ENCODE measurements around the gene ANKFN1.

ANKFN1 gene

DNA sequence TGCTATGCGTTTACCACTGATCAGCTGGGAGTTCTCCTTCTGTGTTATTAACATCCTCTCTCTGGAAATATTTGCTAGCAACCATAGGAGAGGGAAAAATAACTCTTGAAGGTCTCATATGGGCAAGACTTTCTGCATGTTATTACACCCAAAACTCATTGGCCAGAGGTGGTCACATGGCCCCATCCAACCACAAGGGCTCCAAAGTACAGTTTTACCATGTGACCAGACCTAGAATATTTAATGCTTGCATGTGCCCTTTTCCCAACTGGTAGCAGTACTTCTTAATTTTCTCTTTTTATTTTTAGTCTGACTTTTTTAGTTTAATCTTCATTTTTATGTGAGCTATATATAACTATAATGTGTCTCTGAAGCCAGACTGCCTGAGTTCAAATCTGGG lies 299.2 kb downstream of the ANKFN1 start:
- DNase-seq (ENCODE audit: insufficient read length, low spot score) = no peak
- FAIRE-seq = no peak
- no peak for TF ChIP-seq CTCF (IDR thresholded peaks at IDR 0.05; ENCODE audit: insufficient read depth, missing control alignments)

DNA sequence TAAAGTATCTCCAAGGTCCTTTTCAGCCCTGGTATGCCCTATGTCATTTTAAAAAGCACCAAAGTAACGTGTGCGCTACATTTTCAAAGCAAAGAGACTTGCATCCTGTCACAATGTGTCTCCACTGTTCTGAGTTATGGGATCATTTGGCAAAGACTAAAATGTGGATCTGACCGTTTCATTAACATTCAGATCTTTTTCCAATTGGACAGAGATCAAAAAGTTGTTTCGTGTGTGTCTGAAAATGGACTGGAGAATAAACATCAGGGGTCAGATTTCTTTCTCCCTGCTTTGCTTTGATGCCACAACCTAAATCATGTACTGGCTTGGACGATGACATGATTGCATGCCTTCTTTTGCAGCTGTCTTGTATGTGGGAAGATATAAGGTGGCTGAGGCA lies 304.2 kb downstream of the ANKFN1 start:
- DNase-seq (ENCODE audit: insufficient read length, low spot score) = no peak
- no peak for FAIRE-seq
- TF ChIP-seq CTCF (IDR thresholded peaks at IDR 0.05; ENCODE audit: insufficient read depth, missing control alignments) = no peak

DNA sequence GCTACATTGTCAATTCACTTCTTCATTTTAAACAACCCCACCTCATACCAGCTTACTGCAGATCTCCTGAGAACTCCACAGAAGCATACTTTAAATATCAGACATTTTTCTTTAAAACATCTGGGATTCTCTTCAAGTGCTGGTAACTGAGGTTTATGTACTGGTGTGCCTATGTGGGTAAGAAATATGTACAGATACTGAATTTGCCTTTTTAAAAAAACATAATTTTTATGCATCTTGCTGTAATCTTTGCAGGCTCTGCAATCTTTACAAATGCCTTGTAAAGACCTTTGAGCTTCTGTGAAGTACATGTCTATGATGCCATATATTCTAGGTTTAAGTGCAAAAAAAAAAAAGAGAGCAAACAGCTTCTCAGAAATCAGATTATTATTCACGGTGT lies 312.6 kb downstream of the ANKFN1 start:
- no peak for FAIRE-seq
- DNase-seq (ENCODE audit: insufficient read length, low spot score) = no peak
- no peak for TF ChIP-seq CTCF (IDR thresholded peaks at IDR 0.05; ENCODE audit: insufficient read depth, missing control alignments)

DNA sequence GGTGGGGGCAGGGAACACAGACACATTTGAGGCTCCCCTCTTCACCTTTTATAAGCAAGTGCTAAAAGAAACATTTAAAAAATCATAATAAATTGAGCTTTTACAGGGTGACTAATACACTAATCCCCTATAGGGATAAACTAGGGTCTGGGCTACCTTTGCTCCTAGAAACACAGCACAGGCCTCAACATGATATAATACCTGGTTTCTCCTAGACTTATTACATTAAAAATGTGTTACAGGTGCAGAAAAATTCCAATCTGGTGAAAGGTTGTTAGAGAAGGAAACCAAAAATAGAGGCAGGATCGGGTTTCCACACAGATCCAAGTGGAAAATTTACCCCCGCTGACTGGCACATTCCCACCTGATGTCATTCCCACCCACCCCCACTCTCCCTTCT lies 315.6 kb downstream of the ANKFN1 start:
- no peak for TF ChIP-seq CTCF (IDR thresholded peaks at IDR 0.05; ENCODE audit: insufficient read depth, missing control alignments)
- DNase-seq (ENCODE audit: insufficient read length, low spot score) (no peak), FAIRE-seq (no peak)

DNA sequence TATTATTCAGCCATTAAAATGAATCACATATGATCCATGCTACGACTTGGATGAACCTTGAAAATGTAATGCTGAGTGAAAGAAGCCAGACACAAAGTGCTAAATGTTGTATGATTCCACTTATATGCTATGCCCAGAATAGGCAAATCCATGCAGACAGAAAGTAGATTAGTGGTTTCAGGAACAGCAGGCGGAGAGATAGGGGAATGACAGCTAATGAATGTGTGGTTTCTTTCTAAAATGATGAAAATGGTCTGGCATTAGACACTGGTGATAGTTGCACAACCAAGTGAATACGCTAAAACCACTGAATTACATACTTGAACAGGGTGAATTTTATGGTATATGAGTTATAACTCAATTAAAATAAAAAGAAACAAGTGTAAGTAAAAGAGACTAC lies 318.4 kb downstream of the ANKFN1 start:
- FAIRE-seq (no peak), DNase-seq (ENCODE audit: insufficient read length, low spot score) (no peak)
- no peak for TF ChIP-seq CTCF (IDR thresholded peaks at IDR 0.05; ENCODE audit: insufficient read depth, missing control alignments)

GRCh38 chr17:56475116-56475515 lies 321.8 kb downstream of the ANKFN1 start:
- DNase-seq (ENCODE audit: insufficient read length, low spot score) = no peak
- FAIRE-seq = no peak
- no peak for TF ChIP-seq CTCF (IDR thresholded peaks at IDR 0.05; ENCODE audit: insufficient read depth, missing control alignments)

DNA sequence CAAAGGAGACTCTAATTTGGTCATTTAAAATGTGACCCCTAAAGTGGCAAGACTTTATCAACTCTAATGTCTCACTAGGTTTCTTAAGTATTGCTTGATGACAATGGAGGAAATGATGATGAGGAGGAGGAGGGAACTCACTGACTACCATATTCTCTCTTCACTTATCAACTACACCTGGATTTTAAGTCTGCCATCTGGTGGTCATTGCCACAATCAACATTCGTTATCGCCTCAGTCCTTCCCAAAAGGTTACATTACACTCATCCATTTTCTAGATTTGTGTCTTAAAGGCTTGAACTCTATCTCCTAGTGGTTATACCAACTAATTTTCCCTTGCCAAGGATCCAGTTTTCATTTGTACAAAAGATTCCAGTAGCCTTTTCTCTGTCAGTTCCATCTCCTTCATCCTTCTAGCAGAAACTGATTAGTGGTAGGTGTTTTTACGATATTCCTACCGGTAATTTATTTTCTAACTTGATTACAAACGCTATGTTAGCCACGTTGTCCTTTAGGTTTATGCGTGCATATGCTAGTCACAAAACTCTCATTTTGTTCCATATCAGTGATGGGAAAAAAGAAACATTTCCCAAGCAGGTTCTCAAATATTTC lies 325.7 kb downstream of the ANKFN1 start:
- peak; percentile 81 for TF ChIP-seq CTCF (IDR thresholded peaks at IDR 0.05; ENCODE audit: insufficient read depth, missing control alignments)
- FAIRE-seq (no peak), DNase-seq (ENCODE audit: insufficient read length, low spot score) (no peak)

Data from D721Med (cell line).